GM21381 (cell line): Measurements from ENCODE around the gene SLC9A3.
"Not testable (repeated sequence)": the region's sequence is repeated elsewhere in the genome, so short reads cannot be mapped to it uniquely, and the experiment has no call there.

Experiments
- ATAC-seq: cut with Tn5 transposase; IDR thresholded peaks from one replicate; pipeline ENCODE4 v1.9.1; 2021; ENCODE audit warnings: mild to moderate bottlenecking, moderate library complexity; ENCODE audit not compliant: unreplicated experiment

The SLC9A3 gene

GRCh38 chr5:492314-492893 is 31.8 kb downstream of the SLC9A3 start:
- no peak for ATAC-seq

DNA sequence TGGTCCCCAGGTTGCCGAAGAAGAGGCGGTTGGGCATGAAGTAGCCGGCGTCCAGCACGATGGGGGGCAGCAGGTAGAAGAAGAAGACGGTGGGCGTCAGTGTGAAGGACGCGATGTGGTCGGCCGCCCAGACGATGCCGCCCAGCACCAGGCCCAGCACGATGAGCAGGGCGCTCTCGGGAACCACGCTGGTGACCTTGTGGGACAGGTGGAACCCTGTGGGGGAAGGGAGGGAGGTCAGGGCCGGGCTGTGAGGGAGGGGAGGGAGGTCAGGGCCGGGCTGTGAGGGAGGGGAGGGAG is 32.4 kb downstream of the SLC9A3 start:
- ATAC-seq = no peak

- ATAC-seq = no peak
Measured at GRCh38 chr5:491119-491855, 33.0 kb downstream of the SLC9A3 start.

DNA sequence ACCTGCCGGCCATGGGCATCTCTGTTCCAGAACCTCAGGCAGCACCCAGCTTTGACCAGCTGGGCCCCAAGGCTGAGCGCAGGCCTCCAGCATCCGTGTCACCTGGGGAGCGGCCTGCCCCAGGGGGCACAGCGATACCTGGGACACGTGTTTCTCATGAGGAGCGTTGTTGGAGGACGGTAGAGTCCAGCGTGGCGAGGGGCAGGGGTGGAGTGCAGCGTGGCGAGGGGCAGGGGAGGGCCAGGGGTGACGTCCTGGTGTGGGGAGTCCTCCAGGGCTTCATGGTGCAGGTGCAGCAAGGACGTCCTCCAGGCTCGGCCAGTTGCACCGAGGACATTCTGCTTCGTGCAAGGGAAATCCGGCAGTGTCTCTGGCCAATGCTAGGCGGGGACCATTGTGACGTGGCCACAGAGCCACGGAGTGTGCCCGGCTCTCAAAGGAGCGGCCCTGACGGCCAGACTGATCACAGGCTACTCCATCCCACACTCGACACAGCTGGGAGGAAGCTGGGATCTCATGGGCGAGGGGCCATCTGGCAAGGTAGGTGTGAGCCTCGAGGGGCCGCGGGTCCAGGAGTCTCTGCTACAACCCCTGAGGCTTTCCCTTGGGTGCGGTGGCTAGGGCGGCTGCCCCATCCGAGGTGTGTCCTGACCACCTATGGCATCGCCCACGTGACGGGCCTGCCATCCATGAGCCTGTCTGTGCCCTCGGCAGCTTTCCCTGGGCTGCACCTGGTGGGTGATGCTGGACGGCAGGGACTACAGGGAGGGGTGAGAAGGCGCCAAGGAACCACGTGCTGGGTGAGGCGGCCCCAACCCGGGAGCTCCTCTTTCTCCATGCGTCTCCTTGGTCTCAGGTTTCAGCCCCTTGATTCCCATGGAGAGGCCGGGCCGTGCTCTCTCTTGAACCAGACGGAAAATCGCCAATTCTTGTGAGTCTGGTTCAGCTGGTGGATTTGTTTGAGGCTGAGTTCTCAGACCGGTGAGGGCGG is 33.8 kb downstream of the SLC9A3 start:
- no peak for ATAC-seq

- ATAC-seq = no peak
Measured at GRCh38 chr5:489689-490080, 34.6 kb downstream of the SLC9A3 start.

DNA sequence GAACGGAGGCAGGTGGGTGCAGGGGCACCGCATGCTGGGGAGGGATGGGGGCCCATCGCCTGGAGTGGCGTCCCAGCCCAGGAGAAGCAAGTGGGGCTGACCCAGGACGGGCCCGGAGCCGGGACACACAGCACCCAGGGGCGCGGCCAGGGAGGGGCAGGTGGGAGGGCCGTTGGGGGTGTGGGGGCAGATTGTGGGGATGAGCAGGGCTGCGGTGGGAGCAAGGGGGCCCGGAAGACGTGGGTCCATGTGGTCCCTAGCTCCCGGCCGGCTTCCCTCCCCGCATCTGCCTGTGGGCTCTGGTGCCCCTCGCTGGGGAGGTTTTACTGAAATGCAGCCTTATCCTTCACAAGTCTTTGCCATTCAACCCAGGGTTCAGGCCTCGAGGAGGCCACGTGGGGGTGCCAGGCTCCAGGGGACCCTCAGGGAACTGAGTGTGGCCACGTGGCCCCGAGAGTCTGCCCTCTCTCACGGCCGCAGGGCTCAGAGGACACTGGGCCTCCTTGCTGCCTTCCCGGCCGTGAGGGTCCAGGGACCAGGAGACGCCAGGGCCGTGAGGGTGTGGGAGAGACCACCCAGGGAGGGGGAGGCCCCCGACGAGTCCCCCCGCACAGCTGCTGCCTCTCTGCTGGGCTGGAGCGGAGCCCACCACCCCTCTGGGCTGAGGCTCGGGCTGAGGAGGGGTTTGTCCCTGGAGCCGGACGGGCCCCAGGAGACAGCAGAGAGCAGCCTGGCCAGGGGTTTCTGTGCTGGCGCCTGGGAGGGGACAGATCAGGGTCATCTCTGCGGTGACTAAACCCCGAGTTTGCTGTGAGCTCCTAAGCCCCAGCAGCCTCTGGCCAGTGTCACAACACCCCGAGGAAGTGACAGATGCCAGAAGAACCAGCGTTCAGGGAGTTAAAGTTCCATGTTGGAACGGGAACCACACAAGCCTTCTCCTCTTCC is 35.2 kb downstream of the SLC9A3 start:
- no peak for ATAC-seq

GRCh38 chr5:488241-488640 is 36.0 kb downstream of the SLC9A3 start:
- no peak for ATAC-seq

DNA sequence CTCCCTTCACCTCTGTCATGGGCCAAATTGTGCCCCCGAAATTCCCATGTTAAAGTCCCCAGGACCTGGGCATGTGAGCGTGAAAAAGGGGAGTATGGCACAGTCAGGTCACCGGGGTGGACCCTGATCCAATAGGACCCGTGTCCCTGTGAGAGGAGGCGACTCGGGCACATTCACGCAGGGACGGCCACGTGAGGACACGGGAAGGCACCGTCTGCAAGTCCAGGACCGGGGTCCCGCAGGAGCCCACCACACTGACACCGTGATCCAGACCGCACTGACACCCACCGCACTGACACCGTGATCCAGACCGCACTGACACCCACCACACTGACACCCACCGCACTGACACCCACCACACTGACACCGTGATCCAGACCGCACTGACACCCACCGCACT is 37.7 kb downstream of the SLC9A3 start:
- ATAC-seq = not testable (repeated sequence)

GRCh38 chr5:485946-486491 is 38.2 kb downstream of the SLC9A3 start:
- ATAC-seq = no peak

- ATAC-seq = no peak
Measured at GRCh38 chr5:485113-485945, 38.9 kb downstream of the SLC9A3 start.

DNA sequence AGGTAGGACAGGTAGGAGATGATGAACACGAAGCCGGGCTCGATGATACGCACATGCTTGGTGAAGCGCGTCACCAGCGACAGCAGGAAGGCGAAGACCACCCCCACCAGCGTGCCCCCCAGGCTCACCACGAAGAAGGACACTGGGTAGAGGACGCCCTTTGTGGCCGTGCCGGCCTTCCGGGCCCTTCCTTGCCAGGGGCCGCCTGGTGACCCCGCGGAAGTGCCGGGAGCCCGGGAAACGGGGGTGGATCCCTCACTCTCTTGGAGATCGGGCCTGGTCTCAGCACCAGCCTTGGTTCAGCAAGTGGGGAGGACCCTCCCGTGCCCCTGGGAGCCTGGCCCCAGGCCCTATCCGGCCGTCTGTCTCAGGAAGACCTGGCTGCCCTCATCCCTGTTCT is 39.7 kb downstream of the SLC9A3 start:
- ATAC-seq = no peak

DNA sequence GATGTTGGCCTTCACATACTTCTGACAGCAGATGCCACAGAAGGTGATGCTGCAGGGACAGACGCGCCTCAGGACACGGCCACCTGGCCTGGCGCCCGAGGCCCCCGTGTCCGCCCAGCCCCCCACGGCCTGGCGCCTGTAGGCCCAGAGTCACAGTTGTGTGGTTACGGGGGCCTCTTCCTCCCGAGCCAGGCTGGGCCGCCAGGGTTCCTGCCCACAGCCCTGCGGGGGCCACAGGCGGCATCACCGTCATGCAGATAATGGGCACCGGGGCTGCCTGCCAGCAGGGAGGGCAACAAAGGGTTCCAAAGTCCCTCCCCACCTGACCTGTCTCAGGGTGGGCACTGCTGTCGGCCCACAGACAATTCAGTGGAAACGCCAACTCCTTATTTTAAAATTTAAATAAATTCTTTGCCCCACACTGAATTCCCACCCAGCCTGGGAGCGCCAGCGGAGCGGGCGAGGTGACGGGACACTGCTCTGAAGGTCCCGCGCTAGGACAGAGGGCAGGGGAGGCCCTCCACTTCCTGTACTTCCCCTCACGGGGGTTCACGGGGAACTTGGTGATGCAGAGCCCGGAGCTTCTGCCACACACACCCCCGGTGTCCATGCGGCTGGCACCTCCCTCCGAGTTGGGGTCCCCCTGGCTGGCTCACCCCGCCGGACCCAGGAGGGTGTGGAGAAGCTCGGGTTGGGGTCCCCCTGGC is 40.7 kb downstream of the SLC9A3 start:
- no peak for ATAC-seq

- ATAC-seq = no peak
Measured at GRCh38 chr5:483011-483410, 41.2 kb downstream of the SLC9A3 start.

- no peak for ATAC-seq
Measured at GRCh38 chr5:482506-482905, 41.7 kb downstream of the SLC9A3 start.

DNA sequence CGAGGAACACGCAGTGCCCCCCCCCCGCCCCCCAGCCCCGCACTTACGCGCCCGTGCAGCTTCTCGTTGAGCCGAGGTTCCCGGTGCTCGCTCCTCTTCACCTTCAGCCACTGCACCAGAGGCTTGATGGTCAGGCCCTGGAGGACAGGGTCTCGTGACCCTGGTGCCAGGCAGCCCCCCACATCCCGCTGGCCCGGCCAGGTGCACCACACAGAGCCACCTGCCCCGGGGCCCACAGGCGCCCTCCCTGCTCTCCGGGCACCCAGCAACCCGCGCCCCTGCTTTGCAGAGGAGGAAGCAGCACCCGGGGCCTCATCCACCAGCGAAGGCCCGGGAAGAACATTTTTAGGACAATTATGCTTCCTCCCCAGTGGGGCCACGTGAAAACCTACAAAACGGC is 42.2 kb downstream of the SLC9A3 start:
- ATAC-seq = no peak

DNA sequence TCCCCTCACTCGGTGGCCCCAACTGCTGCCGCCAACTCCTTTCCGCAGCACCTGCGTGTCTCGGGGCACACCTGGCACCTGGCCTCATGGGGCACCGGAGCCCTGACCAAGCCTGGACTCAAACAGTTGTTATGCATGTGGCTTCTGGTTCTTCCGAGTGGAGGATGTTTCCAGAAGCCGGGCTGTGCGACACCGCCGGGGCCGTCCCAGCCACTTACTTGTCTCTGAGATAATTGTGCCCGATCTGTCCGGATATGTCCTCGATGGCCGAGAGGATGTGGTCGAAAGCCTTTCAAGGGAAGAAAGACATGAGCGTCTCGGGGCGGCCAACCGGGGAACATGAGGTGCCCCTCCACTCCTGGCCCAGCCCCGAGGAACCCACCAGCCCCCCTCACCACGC is 42.9 kb downstream of the SLC9A3 start:
- no peak for ATAC-seq

DNA sequence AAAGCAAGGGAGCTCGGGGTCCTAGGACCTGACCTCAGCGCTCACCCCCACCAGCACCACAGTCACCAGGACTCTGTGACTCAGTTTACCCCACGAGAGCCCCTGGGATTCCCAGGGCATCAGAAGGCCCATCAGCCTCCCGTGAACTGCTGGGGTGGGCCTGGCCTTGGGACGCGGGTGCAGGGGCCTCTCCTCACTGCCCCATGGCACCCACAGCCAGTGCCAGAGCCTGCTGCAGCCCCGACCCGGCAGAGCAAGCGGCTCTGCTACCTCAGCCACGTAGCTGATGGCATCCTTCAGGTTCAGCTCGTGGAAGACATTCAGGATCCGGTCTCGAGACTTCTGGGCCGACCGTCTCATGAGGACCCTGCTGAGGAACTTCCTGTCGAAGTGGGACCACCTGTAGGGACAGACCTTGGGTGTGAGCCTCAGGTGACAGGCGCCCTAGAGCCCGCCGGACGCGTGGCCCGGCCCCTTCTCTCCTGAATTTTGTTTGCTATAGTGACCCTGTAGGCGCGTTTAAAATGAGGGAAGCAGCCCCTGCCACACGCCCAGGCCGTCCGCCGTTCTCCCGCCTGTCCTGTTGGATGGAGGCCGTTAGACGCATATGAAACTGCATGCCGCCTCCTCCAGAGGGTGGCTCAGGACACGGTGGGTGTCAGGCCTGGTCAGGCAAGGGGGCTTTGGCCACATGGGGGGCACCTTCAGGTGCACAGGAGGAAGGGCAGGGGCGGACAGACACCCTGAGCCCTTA is 44.5 kb downstream of the SLC9A3 start:
- no peak for ATAC-seq

- no peak for ATAC-seq
Measured at GRCh38 chr5:478982-479535, 45.2 kb downstream of the SLC9A3 start.
